SK-N-SH (cell line): ENCODE measurements around the gene CIITA. TPM values are rescaled to one million over a fixed set of nuclear protein-coding genes. Genes with fewer than 3 reads are reported as not detected.

Experiments used
- CTCF ChIA-PET: fragments of 300-600, 350-600 bp; formaldehyde crosslinking; extraction: SDS; loops from one replicate; lab custom pipeline; 2021; lab: Yijun Ruan, JAX
- POLR2A ChIA-PET: fragments of 350-600 bp; sonication (Branson Sonifier 250); formaldehyde crosslinking; extraction: SDS; loops from one replicate; lab custom pipeline; 2020; ENCODE audit warnings: antibody characterized with exemption, inconsistent platforms; lab: Yijun Ruan, JAX
- DNase-seq: peaks from one replicate; pipeline ENCODE4 v3.0.0; 2012
- H2AFZ ChIP-seq: fragments of 200-600 bp; sonication (generic); 2 replicates; pipeline ENCODE4 v1.8.1; 2016; ENCODE audit warnings: antibody characterized with exemption, mild to moderate bottlenecking, low read depth
- H3F3A ChIP-seq: fragments of 200-600 bp; sonication (generic); replicated peaks from 2 replicates; pipeline ENCODE3; 2016; ENCODE audit warnings: antibody characterized with exemption, mild to moderate bottlenecking; ENCODE audit not compliant: insufficient read depth
- H3K27ac ChIP-seq, 2 experiments: fragments of 200-500 bp in 1 of 2; fragments of 200-600 bp in 1 of 2; sonication (Bioruptor generic) in 1 of 2; sonication (generic), shearing (Covaris generic) in 1 of 2; 2 replicates each; pipeline versions ENCODE4 v1.5.1 to v1.6.1; 2014 to 2016; ENCODE audit warnings: low read depth in 2 of 2, inconsistent platforms in 1 of 2, low read length in 1 of 2, mild to moderate bottlenecking in 1 of 2, mixed read lengths in 1 of 2
- H3K27me3 ChIP-seq: fragments of 200-600 bp; sonication (generic), shearing (Covaris generic); 2 replicates; pipeline ENCODE4 v1.6.1; 2016; ENCODE audit warnings: mixed run types; ENCODE audit not compliant: insufficient read depth
- H3K36me3 ChIP-seq, 2 experiments: fragments of 200-500 bp in 1 of 2; fragments of 200-600 bp in 1 of 2; sonication (Bioruptor generic) in 1 of 2; sonication (generic) in 1 of 2; replicated peaks in 1 of 2; 2 replicates each; pipeline versions ENCODE3 to v1.5.1; 2014 to 2016; ENCODE audit warnings: low read length in 1 of 2, mild to moderate bottlenecking in 1 of 2; ENCODE audit not compliant: insufficient read depth in 2 of 2, control insufficient read depth in 1 of 2
- H3K4me1 ChIP-seq, 2 experiments: fragments of 200-500 bp in 1 of 2; fragments of 200-600 bp in 1 of 2; sonication (Bioruptor generic) in 1 of 2; sonication (generic), shearing (Covaris generic) in 1 of 2; 2 replicates each; pipeline versions ENCODE4 v1.5.1 to v1.6.1; 2014 to 2016; ENCODE audit warnings: low read depth in 1 of 2, low read length in 1 of 2, mixed run types in 1 of 2; ENCODE audit not compliant: insufficient read depth in 2 of 2, control insufficient read depth in 1 of 2
- H3K4me2 ChIP-seq: fragments of 200-600 bp; sonication (generic), shearing (Covaris generic); 2 replicates; pipeline ENCODE4 v1.6.1; 2017; ENCODE audit warnings: mixed run types
- H3K4me3 ChIP-seq, 2 experiments: fragments of 200-500 bp in 1 of 2; fragments of 200-600 bp in 1 of 2; sonication (Bioruptor generic) in 1 of 2; sonication (generic), shearing (Covaris generic) in 1 of 2; 2 replicates each; pipeline versions ENCODE4 v1.5.1 to v1.8.1; 2014 to 2016; ENCODE audit warnings: low read depth in 2 of 2, inconsistent platforms in 1 of 2, low read length in 1 of 2, mild to moderate bottlenecking in 1 of 2, mixed read lengths in 1 of 2, moderate library complexity in 1 of 2
- H3K79me2 ChIP-seq: fragments of 200-600 bp; sonication (generic); 2 replicates; pipeline ENCODE4 v1.8.1; 2017; ENCODE audit warnings: mild to moderate bottlenecking; ENCODE audit not compliant: insufficient read depth
- H3K9ac ChIP-seq: fragments of 200-600 bp; sonication (generic); 2 replicates; pipeline ENCODE4 v1.6.1; 2017; ENCODE audit warnings: mixed run types
- H3K9me2 ChIP-seq: fragments of 200-600 bp; sonication (generic); 2 replicates; pipeline ENCODE4 v1.6.1; 2017; ENCODE audit warnings: mixed run types
- H3K9me3 ChIP-seq: fragments of 200-600 bp; sonication (generic); 2 replicates; pipeline ENCODE4 v1.6.1; 2017; ENCODE audit warnings: mixed run types, mild to moderate bottlenecking, moderate library complexity
- H4K20me1 ChIP-seq: fragments of 200-600 bp; sonication (generic); 2 replicates; pipeline ENCODE4 v1.6.1; 2017; ENCODE audit warnings: mild to moderate bottlenecking, mixed run types; ENCODE audit not compliant: insufficient read depth
- EZH2phosphoT487 ChIP-seq: fragments of 200-600 bp; sonication (generic); IDR thresholded peaks from 2 replicates; pipeline ENCODE4 v1.6.1; 2017; ENCODE audit warnings: low read depth, mixed run types, mild to moderate bottlenecking, antibody characterized with exemption, moderate library complexity, borderline replicate concordance
- GABPA ChIP-seq: IDR thresholded peaks from 2 replicates; pipeline ENCODE4 v1.4.0; 2012; ENCODE audit warnings: low read depth, mild to moderate bottlenecking
- GATA2 ChIP-seq: sonication (generic); formaldehyde crosslinking; IDR thresholded peaks from 2 replicates; pipeline ENCODE4 v1.5.0; 2020; ENCODE audit warnings: mild to moderate bottlenecking, missing genetic modification reagents
- JUND ChIP-seq: IDR thresholded peaks from 2 replicates; pipeline ENCODE4 v1.4.0; 2012
- NFIC ChIP-seq: IDR thresholded peaks from 2 replicates; pipeline ENCODE4 v1.4.0; 2012; ENCODE audit warnings: borderline replicate concordance
- POLR2AphosphoS5 ChIP-seq: IDR thresholded peaks from 2 replicates; pipeline ENCODE4 v1.6.1; 2012; ENCODE audit warnings: low read depth, low read length
- RAD21 ChIP-seq: IDR thresholded peaks from 2 replicates; pipeline ENCODE4 v1.6.1; 2012; ENCODE audit warnings: mild to moderate bottlenecking, low read length
- RXRA ChIP-seq: IDR thresholded peaks from 2 replicates; pipeline ENCODE4 v1.4.0; 2012; ENCODE audit warnings: low read depth, mild to moderate bottlenecking, borderline replicate concordance
- SMC3 ChIP-seq: IDR thresholded peaks from 2 replicates; pipeline ENCODE4 v1.6.1; 2012; ENCODE audit warnings: low read depth, low read length, improper control_type of control experiment
- TAF1 ChIP-seq: IDR thresholded peaks from 2 replicates; pipeline ENCODE4 v1.6.1; 2012; ENCODE audit warnings: low read depth, mild to moderate bottlenecking, low read length, moderate library complexity, borderline replicate concordance
- WGBS: methylation state at CpG from one replicate; pipeline ENCODE4 v1.1.6; 2017; ENCODE audit warnings: low lambda C conversion rate; 5-methylcytosine and 5-hydroxymethylcytosine counted together
- polyA plus RNA-seq, 3 experiments: library from polyadenylated mRNA; depleted of rRNA; stranded (reverse); fragments of >200 nt; gene quantifications; 2 replicates each; pipeline ENCODE4 v1.2.3, GENCODE V29; 2012
- TF ChIP-seq, protein P1 (sequence below): IDR thresholded peaks from 2 replicates; pipeline ENCODE4 v1.6.1; 2012; ENCODE audit warnings: mild to moderate bottlenecking, low read depth, low read length, moderate library complexity
- TF ChIP-seq, protein P2 (sequence below): fragments of 150-350 bp; IDR thresholded peaks from 2 replicates; pipeline ENCODE4 v1.6.1; 2016; ENCODE audit warnings: mild to moderate bottlenecking, low read depth, low read length
- TF ChIP-seq, protein P3 (sequence below): IDR thresholded peaks from 2 replicates; pipeline ENCODE4 v1.4.0; 2012; ENCODE audit warnings: low read depth, borderline replicate concordance

CIITA gene
- polyA plus RNA-seq, 1 of the 3 experiments (the other 2 are of a cell fraction): 0.23 TPM

DNA sequence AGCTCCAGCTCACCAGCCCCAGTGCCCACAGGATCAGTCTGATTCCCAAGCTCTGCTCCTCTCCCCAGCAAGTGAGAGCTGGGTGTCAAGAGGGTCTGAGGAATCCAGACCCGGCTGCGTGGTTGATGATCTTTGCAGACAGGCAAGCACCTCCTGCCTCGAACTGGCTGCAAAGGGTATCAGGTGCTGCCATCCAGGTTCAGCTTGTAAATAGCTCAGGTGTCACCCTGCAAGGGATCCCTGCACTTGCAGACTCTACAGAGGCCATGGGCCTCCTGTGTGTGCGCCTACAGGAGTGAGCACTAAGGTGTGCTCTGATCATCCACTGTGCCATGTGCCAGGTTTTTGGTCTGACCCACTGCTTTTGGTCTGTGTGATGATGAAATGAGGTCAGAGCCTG lies 49.1 kb downstream of the CIITA start:
- DNase-seq: no peak
- Histone ChIP-seq H3K4me2 (no peak overlapping the region), H3K9ac (no peak overlapping the region), H2AFZ (no peak overlapping the region), H3K9me3 (no peaks in the 10 kb centered on the region), H3K9me2 (no peaks in the 10 kb centered on the region), H3K79me2 (0 out of 2 replicates have a peak, but pooled peaks cover 4% of the 10 kb centered on the region), H3F3A (no peaks in the 10 kb centered on the region), H3K4me3 (no peak overlapping the region), H3K27ac (no peak overlapping the region), H3K36me3 (peaks cover 5 to 22% of the 10 kb centered on the region in 2 experiments), H3K27me3 (no peaks in the 10 kb centered on the region), H4K20me1 (peaks cover 12% of the 10 kb centered on the region), H3K4me1 (peaks cover 0 to 5% of the 10 kb centered on the region in 2 experiments; a peak in 1 of 4 replicates)
- CTCF ChIA-PET: no interaction called here
- 81% methylated on average over 3 of the region's 4 CpGs for WGBS
- POLR2A ChIA-PET: interaction anchor here (0.9 kb wide), 1 partner anchor 182 kb away, joined by 3 read pairs; the partner anchor contains the start of gene NUBP1
- TF ChIP-seq RAD21: no peak
- TF ChIP-seq GABPA: no peak
- no peak for TF ChIP-seq JUND
- TF ChIP-seq, protein P1, sequence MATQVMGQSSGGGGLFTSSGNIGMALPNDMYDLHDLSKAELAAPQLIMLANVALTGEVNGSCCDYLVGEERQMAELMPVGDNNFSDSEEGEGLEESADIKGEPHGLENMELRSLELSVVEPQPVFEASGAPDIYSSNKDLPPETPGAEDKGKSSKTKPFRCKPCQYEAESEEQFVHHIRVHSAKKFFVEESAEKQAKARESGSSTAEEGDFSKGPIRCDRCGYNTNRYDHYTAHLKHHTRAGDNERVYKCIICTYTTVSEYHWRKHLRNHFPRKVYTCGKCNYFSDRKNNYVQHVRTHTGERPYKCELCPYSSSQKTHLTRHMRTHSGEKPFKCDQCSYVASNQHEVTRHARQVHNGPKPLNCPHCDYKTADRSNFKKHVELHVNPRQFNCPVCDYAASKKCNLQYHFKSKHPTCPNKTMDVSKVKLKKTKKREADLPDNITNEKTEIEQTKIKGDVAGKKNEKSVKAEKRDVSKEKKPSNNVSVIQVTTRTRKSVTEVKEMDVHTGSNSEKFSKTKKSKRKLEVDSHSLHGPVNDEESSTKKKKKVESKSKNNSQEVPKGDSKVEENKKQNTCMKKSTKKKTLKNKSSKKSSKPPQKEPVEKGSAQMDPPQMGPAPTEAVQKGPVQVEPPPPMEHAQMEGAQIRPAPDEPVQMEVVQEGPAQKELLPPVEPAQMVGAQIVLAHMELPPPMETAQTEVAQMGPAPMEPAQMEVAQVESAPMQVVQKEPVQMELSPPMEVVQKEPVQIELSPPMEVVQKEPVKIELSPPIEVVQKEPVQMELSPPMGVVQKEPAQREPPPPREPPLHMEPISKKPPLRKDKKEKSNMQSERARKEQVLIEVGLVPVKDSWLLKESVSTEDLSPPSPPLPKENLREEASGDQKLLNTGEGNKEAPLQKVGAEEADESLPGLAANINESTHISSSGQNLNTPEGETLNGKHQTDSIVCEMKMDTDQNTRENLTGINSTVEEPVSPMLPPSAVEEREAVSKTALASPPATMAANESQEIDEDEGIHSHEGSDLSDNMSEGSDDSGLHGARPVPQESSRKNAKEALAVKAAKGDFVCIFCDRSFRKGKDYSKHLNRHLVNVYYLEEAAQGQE: no peak
- no peak for TF ChIP-seq NFIC
- TF ChIP-seq, protein P2, sequence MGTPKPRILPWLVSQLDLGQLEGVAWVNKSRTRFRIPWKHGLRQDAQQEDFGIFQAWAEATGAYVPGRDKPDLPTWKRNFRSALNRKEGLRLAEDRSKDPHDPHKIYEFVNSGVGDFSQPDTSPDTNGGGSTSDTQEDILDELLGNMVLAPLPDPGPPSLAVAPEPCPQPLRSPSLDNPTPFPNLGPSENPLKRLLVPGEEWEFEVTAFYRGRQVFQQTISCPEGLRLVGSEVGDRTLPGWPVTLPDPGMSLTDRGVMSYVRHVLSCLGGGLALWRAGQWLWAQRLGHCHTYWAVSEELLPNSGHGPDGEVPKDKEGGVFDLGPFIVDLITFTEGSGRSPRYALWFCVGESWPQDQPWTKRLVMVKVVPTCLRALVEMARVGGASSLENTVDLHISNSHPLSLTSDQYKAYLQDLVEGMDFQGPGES: no peak
- no peak for TF ChIP-seq TAF1
- no peak for TF ChIP-seq GATA2 (CRISPR knock-in tag)
- TF ChIP-seq, protein P3, sequence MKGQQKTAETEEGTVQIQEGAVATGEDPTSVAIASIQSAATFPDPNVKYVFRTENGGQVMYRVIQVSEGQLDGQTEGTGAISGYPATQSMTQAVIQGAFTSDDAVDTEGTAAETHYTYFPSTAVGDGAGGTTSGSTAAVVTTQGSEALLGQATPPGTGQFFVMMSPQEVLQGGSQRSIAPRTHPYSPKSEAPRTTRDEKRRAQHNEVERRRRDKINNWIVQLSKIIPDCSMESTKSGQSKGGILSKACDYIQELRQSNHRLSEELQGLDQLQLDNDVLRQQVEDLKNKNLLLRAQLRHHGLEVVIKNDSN: no peak
- TF ChIP-seq SMC3: no peak
- no peak for TF ChIP-seq EZH2phosphoT487
- TF ChIP-seq RXRA: no peak
- no peak for TF ChIP-seq POLR2AphosphoS5
